ENCODE measurements around the gene FTCDNL1.

DNA sequence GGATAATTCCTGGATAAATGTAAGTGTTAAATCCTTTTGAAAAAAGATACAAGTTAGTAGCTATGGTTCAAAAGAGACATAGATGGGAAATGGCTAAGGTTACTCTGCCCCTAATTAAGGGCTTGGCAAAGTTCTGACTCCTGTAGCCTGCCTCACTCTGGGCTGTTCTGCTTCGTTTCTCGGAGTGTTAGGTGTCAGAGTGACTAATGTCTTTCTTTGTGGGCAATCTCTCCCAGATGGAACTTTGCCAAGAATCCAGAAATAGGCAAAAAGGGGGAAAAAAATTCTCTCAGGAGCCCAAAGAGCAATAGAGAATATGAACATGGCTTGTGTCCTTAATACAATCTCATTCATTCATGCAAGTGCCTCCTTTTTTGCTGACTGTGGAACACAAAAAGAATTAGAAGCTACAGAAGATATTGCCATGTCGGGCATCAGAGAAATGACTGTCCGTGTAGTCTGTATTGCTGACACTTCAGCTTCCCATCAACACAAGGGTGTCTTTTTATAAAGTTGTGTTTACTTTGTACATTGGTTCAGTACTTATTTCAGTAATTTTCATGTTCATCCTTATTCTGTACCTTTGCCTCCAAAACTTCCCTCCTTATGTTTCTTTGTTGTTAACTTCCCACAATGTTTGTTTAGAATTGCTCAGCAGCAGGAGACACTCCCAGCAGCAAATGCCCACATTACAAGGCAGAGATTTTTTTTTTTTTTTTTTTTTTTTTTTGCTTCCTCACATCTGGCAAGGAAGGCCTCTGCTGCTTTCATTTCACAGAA lies 134.0 kb downstream of the FTCDNL1 start:
- no peak for TF ChIP-seq POLR2A (IDR thresholded peaks at IDR 0.05; ENCODE audit: low read depth, low read length)
- no peak for TF ChIP-seq TAF1 (IDR thresholded peaks at IDR 0.05; ENCODE audit: low read depth, low read length)
